ENCODE results near the gene TFEB.

DNA sequence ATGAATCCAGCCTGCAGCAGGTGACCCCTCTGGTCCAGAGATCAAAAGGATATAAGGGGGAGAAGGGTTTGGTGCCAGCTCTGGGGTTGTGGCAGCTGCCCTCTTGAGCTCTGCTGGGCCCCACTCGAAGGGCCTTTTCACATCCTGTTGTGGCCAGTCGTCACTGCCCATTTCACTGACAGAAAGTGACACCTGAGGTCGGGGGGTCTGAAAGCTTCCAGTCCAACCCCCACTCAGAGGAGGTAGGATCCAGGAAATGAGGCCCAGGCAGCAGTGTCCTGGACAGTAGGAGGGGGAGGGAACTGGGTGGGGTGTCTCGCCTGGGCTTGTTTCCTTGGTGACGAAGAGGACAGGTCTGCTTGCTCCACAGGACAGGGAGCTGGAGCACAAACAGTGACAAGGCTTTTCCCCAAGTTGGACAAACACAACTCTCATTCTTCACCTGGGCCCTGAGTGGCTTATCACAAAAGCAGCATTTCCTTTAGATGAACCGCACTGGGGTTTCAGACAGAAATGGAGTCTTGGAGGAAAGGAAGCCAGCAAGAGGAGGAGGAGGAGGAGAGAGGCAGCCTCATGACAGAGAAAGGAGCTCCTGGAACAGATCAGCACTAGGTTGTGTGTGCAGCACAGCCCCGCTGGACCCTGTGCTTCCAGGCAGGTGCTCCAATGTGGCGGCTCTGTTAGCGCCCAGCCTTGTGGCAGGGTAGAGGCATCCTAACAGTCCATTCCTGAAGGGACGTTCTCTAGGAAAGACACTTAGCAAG, 33.3 kb upstream of the TFEB start:
- TF ChIP-seq CTCF (IDR thresholded peaks at IDR 0.05) (no peak), POLR2A (IDR thresholded peaks at IDR 0.05) (no peak)
